Measurements from ENCODE around the gene PLCL1.

DNA sequence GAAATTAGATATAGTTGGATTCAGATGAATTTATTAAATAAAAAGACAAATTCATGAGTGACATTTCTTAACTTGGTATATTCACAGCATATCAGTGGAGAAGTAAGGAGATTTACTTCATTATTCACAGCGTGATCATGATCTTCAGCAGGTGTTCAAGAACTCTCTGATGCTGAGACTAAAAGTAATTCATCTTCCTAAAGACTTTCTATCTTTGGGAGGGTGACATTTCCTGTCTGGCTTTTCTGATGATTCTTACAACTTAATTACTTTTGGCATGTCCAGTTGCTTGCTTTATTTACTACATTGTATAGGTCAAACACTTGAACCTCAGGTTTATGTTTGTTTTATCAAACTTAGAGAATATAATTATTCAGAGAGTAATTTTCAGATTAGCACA lies 224.6 kb downstream of the PLCL1 start:
- TF ChIP-seq POLR2A (IDR thresholded peaks at IDR 0.05) = no peak
- TF ChIP-seq POLR2AphosphoS5 (IDR thresholded peaks at IDR 0.05) = no peak
- TF ChIP-seq, protein P1, sequence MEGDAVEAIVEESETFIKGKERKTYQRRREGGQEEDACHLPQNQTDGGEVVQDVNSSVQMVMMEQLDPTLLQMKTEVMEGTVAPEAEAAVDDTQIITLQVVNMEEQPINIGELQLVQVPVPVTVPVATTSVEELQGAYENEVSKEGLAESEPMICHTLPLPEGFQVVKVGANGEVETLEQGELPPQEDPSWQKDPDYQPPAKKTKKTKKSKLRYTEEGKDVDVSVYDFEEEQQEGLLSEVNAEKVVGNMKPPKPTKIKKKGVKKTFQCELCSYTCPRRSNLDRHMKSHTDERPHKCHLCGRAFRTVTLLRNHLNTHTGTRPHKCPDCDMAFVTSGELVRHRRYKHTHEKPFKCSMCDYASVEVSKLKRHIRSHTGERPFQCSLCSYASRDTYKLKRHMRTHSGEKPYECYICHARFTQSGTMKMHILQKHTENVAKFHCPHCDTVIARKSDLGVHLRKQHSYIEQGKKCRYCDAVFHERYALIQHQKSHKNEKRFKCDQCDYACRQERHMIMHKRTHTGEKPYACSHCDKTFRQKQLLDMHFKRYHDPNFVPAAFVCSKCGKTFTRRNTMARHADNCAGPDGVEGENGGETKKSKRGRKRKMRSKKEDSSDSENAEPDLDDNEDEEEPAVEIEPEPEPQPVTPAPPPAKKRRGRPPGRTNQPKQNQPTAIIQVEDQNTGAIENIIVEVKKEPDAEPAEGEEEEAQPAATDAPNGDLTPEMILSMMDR (IDR thresholded peaks at IDR 0.05) = no peak
- TF ChIP-seq EP300 (IDR thresholded peaks at IDR 0.05) = no peak
